ENCODE measurements around the gene SIRT2. TPM values are rescaled to one million over a fixed set of nuclear protein-coding genes. Genes with fewer than 3 reads are reported as not detected.
A peak's percentile ranks its signal among the peaks of the same experiment; 100 is the strongest.

SIRT2 gene
- total RNA-seq, 1 donor from 2014 or later = 38.0 TPM

- TF ChIP-seq, protein P1, sequence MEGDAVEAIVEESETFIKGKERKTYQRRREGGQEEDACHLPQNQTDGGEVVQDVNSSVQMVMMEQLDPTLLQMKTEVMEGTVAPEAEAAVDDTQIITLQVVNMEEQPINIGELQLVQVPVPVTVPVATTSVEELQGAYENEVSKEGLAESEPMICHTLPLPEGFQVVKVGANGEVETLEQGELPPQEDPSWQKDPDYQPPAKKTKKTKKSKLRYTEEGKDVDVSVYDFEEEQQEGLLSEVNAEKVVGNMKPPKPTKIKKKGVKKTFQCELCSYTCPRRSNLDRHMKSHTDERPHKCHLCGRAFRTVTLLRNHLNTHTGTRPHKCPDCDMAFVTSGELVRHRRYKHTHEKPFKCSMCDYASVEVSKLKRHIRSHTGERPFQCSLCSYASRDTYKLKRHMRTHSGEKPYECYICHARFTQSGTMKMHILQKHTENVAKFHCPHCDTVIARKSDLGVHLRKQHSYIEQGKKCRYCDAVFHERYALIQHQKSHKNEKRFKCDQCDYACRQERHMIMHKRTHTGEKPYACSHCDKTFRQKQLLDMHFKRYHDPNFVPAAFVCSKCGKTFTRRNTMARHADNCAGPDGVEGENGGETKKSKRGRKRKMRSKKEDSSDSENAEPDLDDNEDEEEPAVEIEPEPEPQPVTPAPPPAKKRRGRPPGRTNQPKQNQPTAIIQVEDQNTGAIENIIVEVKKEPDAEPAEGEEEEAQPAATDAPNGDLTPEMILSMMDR (IDR thresholded peaks at IDR 0.05; ENCODE audit: unreplicated experiment) = no peak
- DNase-seq (ENCODE audit: low spot score, unreplicated experiment) = no peak
- H3K27me3 Mint-ChIP-seq = no peaks in the 10 kb centered on the region
- H3K9me3 Mint-ChIP-seq (ENCODE audit: low read depth) = no peaks in the 10 kb centered on the region
- H3K4me1 Mint-ChIP-seq (ENCODE audit: low read depth) = peaks cover 14% of the 10 kb centered on the region
- H3K27ac Mint-ChIP-seq = peak overlapping the region; percentile 59
- H3K4me3 Mint-ChIP-seq (ENCODE audit: low read depth) = no peak overlapping the region
- H3K36me3 Mint-ChIP-seq (ENCODE audit: insufficient read depth) = peaks cover 15% of the 10 kb centered on the region
Measured at GRCh38 chr19:38928391-38929001, 29.1 kb upstream of the SIRT2 start.

DNA sequence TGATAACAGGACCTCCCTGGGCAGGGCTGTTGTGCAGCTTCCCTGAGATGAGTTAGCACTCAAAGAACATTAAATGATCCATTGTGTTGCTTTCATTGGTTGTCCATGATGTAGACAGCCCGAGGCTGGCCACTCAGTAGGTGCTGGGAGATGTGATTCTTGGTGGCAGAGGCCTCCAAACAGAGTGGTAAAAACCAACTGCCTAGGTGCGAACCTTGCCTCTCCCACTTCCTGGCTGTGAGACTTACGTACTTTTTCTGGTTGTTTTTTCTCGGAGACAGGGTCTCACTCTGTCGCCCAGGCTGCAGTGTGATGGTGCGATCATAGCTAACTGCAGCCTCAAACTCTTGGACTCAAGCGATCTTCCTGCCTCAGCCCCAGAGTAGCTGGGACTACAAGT, 25.0 kb upstream of the SIRT2 start:
- DNase-seq (ENCODE audit: low spot score, unreplicated experiment) = no peak
- H3K9me3 Mint-ChIP-seq (ENCODE audit: low read depth) = no peaks in the 10 kb centered on the region
- H3K4me3 Mint-ChIP-seq (ENCODE audit: low read depth) = no peak overlapping the region
- H3K27me3 Mint-ChIP-seq = no peaks in the 10 kb centered on the region
- no peak overlapping the region for H3K27ac Mint-ChIP-seq
- TF ChIP-seq, protein P1 (IDR thresholded peaks at IDR 0.05; ENCODE audit: unreplicated experiment) = no peak
- no peaks in the 10 kb centered on the region for H3K4me1 Mint-ChIP-seq (ENCODE audit: low read depth)
- peaks cover 14% of the 10 kb centered on the region for H3K36me3 Mint-ChIP-seq (ENCODE audit: insufficient read depth)

- Mint-ChIP-seq H3K27ac (no peak overlapping the region), H3K4me3 (ENCODE audit: low read depth) (no peak overlapping the region), H3K4me1 (ENCODE audit: low read depth) (no peaks in the 10 kb centered on the region), H3K9me3 (ENCODE audit: low read depth) (no peaks in the 10 kb centered on the region), H3K27me3 (no peaks in the 10 kb centered on the region), H3K36me3 (ENCODE audit: insufficient read depth) (peaks cover 14% of the 10 kb centered on the region)
- no peak for DNase-seq (ENCODE audit: low spot score, unreplicated experiment)
- TF ChIP-seq, protein P1 (IDR thresholded peaks at IDR 0.05; ENCODE audit: unreplicated experiment) = no peak
Measured at GRCh38 chr19:38922482-38922881, 23.1 kb upstream of the SIRT2 start.

DNA sequence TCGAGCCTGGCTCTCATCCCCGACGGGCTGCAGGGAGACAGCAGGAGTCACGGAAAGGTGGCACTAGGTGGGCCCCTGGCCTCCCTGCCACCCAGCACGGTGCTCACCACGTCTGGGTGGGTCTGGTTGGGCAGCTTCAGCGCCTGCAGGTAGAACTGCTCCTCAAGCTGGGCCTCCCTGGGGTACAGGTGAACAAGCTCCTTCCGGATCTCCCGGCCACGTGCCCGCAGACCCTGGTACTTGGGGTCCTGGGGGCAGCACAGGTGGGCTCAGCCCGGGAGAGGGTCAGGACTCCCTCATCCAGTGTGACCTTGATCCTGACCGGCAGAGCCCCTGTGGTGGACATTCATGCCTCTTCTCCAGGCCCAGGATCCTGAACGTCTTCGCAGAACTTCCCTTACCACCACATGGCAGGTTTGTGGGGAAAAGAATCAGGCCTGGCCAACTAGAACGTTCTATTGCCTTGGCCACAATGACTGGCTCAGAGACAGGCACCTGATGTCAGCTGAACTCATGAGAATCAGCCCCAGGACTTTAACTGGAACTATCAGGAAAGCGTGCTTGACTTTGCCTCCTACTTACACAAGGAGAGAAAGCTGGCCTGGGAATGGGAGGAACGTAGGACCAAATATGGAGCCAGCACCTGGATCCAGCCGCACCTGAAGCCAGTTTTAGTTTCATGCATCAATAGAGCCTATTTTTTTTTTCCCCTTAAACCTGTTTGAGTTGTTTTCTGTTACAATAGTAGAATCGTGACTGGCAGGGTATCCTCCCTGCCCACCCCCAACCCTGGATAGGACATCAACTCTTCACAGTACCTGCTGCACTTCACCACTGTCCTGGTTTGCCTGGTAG, 22.2 kb upstream of the SIRT2 start:
- no peaks in the 10 kb centered on the region for H3K4me1 Mint-ChIP-seq (ENCODE audit: low read depth)
- DNase-seq (ENCODE audit: low spot score, unreplicated experiment) = no peak
- TF ChIP-seq, protein P1 (IDR thresholded peaks at IDR 0.05; ENCODE audit: unreplicated experiment) = no peak
- H3K27ac Mint-ChIP-seq = no peak overlapping the region
- H3K27me3 Mint-ChIP-seq = no peaks in the 10 kb centered on the region
- no peaks in the 10 kb centered on the region for H3K9me3 Mint-ChIP-seq (ENCODE audit: low read depth)
- H3K4me3 Mint-ChIP-seq (ENCODE audit: low read depth) = no peak overlapping the region
- peaks cover 14% of the 10 kb centered on the region for H3K36me3 Mint-ChIP-seq (ENCODE audit: insufficient read depth)

DNA sequence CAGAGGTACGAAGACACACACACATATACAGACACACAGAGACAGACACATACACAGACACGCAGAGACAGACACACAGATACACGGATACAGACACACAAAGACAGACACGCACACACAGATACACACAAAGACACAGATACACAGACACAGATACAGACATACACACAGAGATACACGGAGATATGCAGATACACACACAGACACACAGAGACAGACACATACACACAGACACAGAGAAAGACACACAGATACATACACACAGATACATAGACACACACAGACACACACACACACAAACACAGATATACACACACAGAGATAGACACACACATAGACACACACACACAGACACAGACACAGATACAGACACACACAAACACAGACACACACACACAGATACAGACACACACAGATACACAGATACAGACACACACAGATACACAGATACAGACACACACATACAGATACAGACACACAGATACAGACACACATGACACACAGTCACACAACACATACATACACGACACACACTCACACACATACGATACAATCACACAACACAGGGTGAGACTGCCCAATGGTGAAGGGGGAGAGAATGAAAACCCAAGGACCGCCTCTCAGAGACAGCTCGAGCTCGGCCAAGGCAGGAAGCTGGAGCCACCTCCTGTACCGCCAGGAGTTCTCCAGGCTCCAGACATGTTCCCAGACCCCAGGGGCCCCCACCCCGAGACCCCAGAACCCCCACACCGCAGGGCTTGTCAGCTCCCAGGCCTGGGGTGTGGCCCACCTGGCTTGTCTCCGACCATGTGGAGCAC, 21.4 kb upstream of the SIRT2 start:
- Mint-ChIP-seq H3K27ac (no peak overlapping the region), H3K36me3 (ENCODE audit: insufficient read depth) (peaks cover 14% of the 10 kb centered on the region), H3K9me3 (ENCODE audit: low read depth) (no peaks in the 10 kb centered on the region), H3K27me3 (no peaks in the 10 kb centered on the region), H3K4me1 (ENCODE audit: low read depth) (no peaks in the 10 kb centered on the region), H3K4me3 (ENCODE audit: low read depth) (no peak overlapping the region)
- TF ChIP-seq, protein P1 (IDR thresholded peaks at IDR 0.05; ENCODE audit: unreplicated experiment) = no peak
- no peak for DNase-seq (ENCODE audit: low spot score, unreplicated experiment)
